Measurements from ENCODE around the gene PLBD2. TPM values are rescaled to one million over a fixed set of nuclear protein-coding genes. Genes with fewer than 3 reads are reported as not detected.

Gene PLBD2, protein sequence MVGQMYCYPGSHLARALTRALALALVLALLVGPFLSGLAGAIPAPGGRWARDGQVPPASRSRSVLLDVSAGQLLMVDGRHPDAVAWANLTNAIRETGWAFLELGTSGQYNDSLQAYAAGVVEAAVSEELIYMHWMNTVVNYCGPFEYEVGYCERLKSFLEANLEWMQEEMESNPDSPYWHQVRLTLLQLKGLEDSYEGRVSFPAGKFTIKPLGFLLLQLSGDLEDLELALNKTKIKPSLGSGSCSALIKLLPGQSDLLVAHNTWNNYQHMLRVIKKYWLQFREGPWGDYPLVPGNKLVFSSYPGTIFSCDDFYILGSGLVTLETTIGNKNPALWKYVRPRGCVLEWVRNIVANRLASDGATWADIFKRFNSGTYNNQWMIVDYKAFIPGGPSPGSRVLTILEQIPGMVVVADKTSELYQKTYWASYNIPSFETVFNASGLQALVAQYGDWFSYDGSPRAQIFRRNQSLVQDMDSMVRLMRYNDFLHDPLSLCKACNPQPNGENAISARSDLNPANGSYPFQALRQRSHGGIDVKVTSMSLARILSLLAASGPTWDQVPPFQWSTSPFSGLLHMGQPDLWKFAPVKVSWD
- total RNA-seq (2022; extraction: Qiagen RNA extraction; ENCODE audit: low read depth) = 22.3 to 42.1 TPM (median 34.4 TPM) in 5 replicates

DNA sequence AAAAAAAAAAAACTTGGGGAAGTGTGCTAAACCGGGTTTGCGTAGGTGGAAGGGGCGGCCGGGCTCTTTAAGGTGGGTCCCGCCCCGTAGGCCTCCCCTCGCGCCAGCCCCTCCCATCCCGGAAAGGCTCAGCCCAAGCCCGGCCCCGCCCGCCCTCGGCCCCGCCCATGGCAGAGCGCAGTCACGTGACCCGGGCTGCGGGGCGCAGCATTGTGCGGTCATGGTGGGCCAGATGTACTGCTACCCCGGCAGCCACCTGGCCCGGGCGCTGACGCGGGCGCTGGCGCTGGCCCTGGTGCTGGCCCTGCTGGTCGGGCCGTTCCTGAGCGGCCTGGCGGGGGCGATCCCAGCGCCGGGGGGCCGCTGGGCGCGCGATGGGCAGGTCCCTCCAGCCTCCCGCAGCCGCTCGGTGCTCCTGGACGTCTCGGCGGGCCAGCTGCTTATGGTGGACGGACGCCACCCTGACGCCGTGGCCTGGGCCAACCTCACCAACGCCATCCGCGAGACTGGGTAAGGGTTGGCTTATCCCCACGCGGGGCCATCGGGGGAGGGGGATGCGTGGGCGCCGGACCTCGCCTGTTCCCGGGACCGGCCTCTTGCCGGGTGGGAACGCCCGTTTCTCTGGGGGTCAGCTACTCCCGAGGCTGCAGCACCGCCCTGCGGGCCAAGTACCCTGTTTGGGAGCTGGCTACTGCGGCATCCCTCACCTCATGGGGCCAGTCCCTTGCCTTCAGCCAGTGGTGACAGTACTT lies at the start of gene PLBD2:
Gene PLBD2 (plus strand): TSS at position 207 of the 752 bp plus-strand sequence. CDS start 14 bp downstream, at position 221.

DNA sequence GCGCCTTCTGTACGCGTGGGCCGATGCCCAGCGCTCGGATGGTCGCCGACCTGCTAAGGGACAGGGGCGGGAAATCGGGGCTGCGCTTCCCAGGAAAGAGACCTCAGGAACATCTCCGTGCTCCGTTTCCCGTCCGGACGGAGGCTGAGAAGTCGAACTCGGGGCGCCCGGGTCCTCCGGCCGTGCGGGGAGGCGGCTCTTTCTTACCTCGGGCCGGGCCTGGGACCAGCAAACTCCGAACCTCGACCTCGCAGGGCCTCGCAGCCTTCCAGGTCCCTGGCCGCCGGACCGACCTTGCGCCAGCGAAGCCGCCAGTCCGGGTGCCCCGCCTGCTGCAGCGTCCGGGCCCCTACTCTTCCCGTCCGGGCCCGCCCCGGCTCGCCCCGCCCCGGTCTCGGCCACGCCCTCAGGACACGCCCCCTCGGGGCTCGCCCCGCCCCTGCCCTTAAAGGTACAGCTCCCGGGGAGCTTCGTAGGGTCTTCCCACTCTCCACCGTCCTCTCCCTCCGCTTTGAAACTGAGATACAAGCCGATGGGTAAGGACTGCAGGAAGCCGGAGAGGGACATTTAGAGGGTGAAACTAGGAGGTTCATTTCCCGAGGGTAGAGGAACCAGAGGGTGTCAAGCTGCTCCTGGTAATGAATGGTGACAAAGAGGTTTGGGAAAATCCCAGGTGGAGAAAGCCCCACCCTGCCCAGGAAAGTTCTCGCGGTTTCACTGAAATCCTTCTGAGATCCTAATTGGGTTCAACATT lies 23.4 kb upstream of the PLBD2 start, which contains the start of gene SLC8B1:
Gene SLC8B1 (minus strand): TSS at position 324 of the 754 bp plus-strand sequence. CDS start 2,231 bp downstream, outside the sequence.

DNA sequence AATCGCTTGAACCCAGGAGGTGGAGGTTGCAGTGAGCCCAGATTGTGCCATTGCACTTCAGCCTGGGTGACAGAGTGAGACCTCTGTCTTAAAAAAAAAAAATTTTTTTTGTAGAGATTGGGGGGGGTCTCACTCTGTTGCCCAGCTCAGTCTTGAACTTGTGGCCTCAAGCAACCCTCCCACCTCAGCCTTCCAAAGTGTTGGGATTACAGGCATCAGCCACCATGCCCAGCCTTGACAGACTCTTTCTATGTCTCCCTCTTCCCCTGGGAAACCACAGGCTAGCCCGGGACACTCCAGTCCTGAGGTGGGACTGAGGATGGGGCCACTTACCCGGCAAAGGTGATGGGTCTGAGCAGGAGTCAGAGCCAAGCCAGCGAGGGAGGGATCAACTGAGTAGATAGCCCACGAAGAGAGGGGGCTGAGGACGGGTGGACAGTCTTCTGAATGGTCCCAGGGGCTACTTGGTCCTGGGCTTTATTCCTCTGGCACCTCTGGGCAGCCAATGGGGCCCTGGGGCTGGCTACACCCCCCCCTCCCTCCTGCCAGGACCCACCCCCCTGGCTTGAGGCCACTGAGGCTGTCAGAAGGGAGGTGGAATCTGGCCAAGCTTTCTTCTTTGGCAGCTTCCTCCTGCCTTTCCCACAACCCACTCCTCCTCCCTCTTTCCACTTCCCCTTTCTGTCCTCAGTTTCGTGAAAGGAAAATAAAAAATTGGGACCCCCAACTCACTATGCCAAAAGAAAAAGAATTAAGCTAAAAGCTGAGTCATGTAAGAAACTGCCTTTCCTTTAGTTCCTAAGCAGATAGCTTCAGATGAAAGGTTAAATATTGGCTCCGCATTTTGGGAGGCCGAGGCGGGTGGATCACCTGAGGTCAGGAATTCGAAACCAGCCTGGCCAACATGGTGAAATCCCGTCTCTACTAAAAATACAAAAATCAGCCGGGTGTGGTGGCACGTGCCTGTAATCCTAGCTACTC lies 45.3 kb downstream of the PLBD2 start, which contains the start of gene SDS:
Gene SDS (minus strand): TSS at position 453 of the 981 bp plus-strand sequence. CDS start 4,179 bp downstream, outside the sequence.

DNA sequence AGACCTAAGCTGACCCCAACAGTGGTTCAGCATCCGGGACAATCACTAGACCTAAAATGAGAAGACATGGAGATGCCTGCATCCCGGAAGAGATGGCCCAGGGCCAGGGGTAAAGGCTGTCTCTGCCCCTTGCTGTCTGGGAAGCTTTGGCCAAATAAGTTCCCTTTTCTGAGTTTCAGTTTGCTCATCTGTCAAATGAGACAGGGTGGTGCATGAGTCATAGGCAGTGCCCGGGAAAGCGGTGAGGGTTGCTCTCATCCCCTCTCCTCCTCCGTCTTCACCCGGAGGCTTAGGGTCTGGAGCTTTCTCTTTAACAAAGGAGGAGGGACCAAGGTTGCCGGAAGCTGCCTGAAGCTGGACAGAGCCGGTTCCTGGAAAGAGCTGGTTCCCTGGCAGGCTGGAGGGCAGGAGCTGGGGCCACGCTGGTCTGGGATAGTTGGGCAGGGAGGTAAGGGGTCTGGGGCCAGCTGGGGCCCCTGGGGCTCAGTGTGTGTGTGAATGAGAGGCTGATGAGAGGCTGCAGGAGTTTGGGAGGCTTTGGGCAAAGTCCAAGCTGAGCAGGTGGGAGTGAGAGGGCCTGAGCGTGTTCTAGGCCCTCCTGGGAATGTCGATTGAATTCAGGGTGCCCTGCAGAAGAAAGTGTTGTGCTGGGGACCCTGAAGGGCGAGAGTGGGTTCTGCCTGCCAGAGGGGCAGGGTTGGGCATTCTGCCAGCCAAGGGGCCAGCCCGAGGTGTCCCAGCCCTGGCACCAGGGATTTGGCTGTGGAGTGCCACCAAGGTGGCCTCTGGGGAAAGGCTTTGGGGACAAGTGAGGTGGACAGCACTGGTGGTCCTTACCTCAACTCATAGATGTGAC lies 63.9 kb downstream of the PLBD2 start, which contains the start of gene SDSL:
Gene SDSL (plus strand): TSS at position 351 of the 856 bp plus-strand sequence. CDS start 5,603 bp downstream, outside the sequence.

Other genes starting within 250 kb of the PLBD2 start
- gene RASAL1, start 222.8 kb upstream of the PLBD2 start, total RNA-seq (2022; extraction: Qiagen RNA extraction; ENCODE audit: low read depth) = 0.17 to 0.51 TPM (median 0.22 TPM) in 5 replicates
- 0.20 TPM in 1 of 5 replicates, not detected in the others for gene CFAP73, start 208.9 kb upstream of the PLBD2 start, total RNA-seq (2022; extraction: Qiagen RNA extraction; ENCODE audit: low read depth)
- gene DDX54, start 173.1 kb upstream of the PLBD2 start, total RNA-seq (2022; extraction: Qiagen RNA extraction; ENCODE audit: low read depth) = 53.9 to 78.5 TPM (median 72.6 TPM) in 5 replicates
- gene RITA1, start 172.9 kb upstream of the PLBD2 start, total RNA-seq (2022; extraction: Qiagen RNA extraction; ENCODE audit: low read depth) = 19.8 to 35.9 TPM (median 31.9 TPM) in 5 replicates
- 13.0 to 22.8 TPM (median 20.1 TPM) in 5 replicates for gene TPCN1, start 137.1 kb upstream of the PLBD2 start, total RNA-seq (2022; extraction: Qiagen RNA extraction; ENCODE audit: low read depth)
- 6.5 to 12.0 TPM (median 9.3 TPM) in 5 replicates for gene SLC8B1, start 23.5 kb upstream of the PLBD2 start, total RNA-seq (2022; extraction: Qiagen RNA extraction; ENCODE audit: low read depth)
- 0.40 to 1.5 TPM (median 1.2 TPM) in 5 replicates for gene SDS, start 45.3 kb downstream of the PLBD2 start, total RNA-seq (2022; extraction: Qiagen RNA extraction; ENCODE audit: low read depth)
- 17.6 to 33.8 TPM (median 26.2 TPM) in 5 replicates for gene SDSL, start 63.8 kb downstream of the PLBD2 start, total RNA-seq (2022; extraction: Qiagen RNA extraction; ENCODE audit: low read depth)
- not detected in 5 replicates for gene LHX5, start 113.3 kb downstream of the PLBD2 start, total RNA-seq (2022; extraction: Qiagen RNA extraction; ENCODE audit: low read depth)